A549 (cell line): Measurements from ENCODE around the gene GABBR1.

Source experiments
- CHD4 ChIP-seq: fragments of 200-600 bp; sonication (generic); IDR thresholded peaks from 2 replicates; pipeline ENCODE4 v1.6.1; 2016; ENCODE audit warnings: antibody characterized with exemption, mild to moderate bottlenecking, borderline replicate concordance
- CTCF ChIP-seq: fragments of >200 bp; sonication (Bioruptor Twin); formaldehyde crosslinking; IDR thresholded peaks from 3 replicates; pipeline ENCODE4 v1.5.1; 2016
- E2F6 ChIP-seq: IDR thresholded peaks from 2 replicates; pipeline ENCODE4 v1.6.1; 2012; ENCODE audit warnings: low read depth, borderline replicate concordance
- EP300 ChIP-seq, 2 experiments: fragments of >200 bp; sonication (Bioruptor Twin); formaldehyde crosslinking; IDR thresholded peaks; 2 replicates in 1 of 2; 3 replicates in 1 of 2; pipeline ENCODE4 v1.6.1; 2016 to 2017
- MAX ChIP-seq: IDR thresholded peaks from 2 replicates; pipeline ENCODE4 v1.6.1; 2012
- POLR2A ChIP-seq: IDR thresholded peaks from 2 replicates; pipeline ENCODE4 v1.6.1; 2012; ENCODE audit warnings: mild to moderate bottlenecking, low read length
- RNF2 ChIP-seq: fragments of 200-600 bp; sonication (generic); IDR thresholded peaks from 2 replicates; pipeline ENCODE4 v1.6.1; 2016; ENCODE audit warnings: low read depth, mild to moderate bottlenecking, antibody characterized with exemption, moderate library complexity, borderline replicate concordance

- TF ChIP-seq MAX (no peak), POLR2A (no peak), E2F6 (no peak), CHD4 (no peak), RNF2 (no peak), CTCF (no peak), EP300 (IDR thresholded peaks at IDR 0.05) (no peak)
Observed at GRCh38 chr6:29525311-29525639, 107.7 kb downstream of the GABBR1 start.
